ENCODE results near the gene DAB1.

DAB1 gene

DNA sequence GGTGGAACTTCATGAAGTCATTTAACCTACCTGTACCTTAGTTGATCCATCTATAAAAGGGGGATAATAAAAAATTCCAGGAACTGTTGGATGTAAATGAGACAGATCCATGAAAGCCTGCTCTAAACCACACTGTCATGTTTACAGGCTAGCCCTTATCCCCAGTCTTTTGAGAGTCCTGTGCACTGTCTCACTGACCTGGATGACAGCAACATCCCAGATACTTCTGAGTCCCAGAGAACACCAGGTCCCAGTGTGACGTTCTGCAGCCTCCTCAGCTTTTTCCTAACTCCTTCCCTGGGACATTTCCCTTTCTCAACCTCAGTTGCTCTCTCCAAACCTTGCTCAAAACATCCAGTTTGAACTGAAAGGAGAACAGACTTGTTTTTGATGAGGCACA is 292.6 kb downstream of the DAB1 start:
- Mint-ChIP-seq H3K4me1 (ENCODE audit: low read depth) (no peaks in the 10 kb centered on the region), H3K27me3 (no peaks in the 10 kb centered on the region), H3K36me3 (no peaks in the 10 kb centered on the region), H3K27ac (no peak overlapping the region), H3K9me3 (ENCODE audit: low read depth) (no peaks in the 10 kb centered on the region), H3K4me3 (no peak overlapping the region)

- no peak overlapping the region for H3K27ac Mint-ChIP-seq
- H3K9me3 Mint-ChIP-seq (ENCODE audit: low read depth), result no peaks in the 10 kb centered on the region
- no peak overlapping the region for H3K4me3 Mint-ChIP-seq
- no peaks in the 10 kb centered on the region for H3K27me3 Mint-ChIP-seq
- no peaks in the 10 kb centered on the region for H3K36me3 Mint-ChIP-seq
- no peaks in the 10 kb centered on the region for H3K4me1 Mint-ChIP-seq (ENCODE audit: low read depth)
These were observed 294.0 kb downstream of the DAB1 start for GRCh38 chr1:57129865-57130264.

- H3K27me3 Mint-ChIP-seq, result no peaks in the 10 kb centered on the region
- no peaks in the 10 kb centered on the region for H3K9me3 Mint-ChIP-seq (ENCODE audit: low read depth)
- no peak overlapping the region for H3K4me3 Mint-ChIP-seq
- no peaks in the 10 kb centered on the region for H3K36me3 Mint-ChIP-seq
- no peaks in the 10 kb centered on the region for H3K4me1 Mint-ChIP-seq (ENCODE audit: low read depth)
- no peak overlapping the region for H3K27ac Mint-ChIP-seq
These were observed 295.9 kb downstream of the DAB1 start for GRCh38 chr1:57127976-57128375.

DNA sequence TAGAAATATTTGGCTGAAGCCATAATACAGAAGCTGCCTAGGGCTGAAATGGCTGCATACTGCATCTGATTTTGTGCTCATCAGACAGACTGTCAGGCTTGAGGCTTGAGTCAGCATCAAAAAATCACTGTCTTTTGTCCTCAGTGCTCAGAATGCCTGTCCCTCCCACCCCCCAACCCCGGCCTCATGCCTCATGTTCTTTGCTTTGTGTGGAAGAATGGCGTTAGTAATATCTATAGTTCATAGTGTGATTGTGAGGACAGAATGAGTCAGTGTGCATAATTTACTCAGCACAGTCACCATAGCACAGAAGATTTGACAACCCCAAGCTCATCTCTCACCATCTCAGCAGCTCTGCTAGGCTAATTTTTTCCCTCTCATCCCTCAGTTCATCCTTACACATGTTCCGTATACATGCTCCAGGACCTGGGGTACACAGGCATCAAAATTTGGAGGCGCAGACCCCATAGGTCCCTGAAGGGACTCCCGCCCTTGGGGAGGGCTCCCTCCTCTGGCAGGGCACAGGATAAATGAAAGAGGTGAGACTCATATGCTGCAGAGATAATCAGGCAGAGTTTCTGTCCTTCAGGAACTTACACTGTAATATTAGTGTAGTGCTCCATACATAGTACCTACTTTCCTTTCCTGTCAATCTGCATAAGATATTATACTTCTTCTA is 299.0 kb downstream of the DAB1 start:
- Mint-ChIP-seq H3K4me3 (no peak overlapping the region), H3K4me1 (ENCODE audit: low read depth) (no peaks in the 10 kb centered on the region), H3K27ac (no peak overlapping the region), H3K9me3 (ENCODE audit: low read depth) (no peaks in the 10 kb centered on the region), H3K36me3 (no peaks in the 10 kb centered on the region), H3K27me3 (no peaks in the 10 kb centered on the region)

DNA sequence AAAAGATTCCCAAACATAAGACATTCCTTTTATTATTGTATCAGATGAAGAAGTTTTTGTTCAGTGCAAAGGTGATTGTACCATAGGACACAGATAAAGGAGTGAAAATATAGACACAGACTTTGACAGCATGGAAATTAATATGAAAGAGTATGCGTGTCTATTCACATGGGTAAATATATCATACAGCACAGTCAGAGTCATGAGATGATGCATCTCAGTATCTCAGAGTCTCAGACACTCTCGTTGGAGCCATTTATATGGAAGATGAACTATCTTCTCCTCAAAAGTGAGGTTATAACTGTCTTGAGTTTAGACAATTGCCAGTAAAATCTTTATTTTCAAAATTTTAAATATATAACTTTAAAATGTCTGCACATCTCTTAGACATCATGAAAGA is 299.7 kb downstream of the DAB1 start:
- no peak overlapping the region for H3K27ac Mint-ChIP-seq
- H3K9me3 Mint-ChIP-seq (ENCODE audit: low read depth), result no peaks in the 10 kb centered on the region
- no peaks in the 10 kb centered on the region for H3K36me3 Mint-ChIP-seq
- no peaks in the 10 kb centered on the region for H3K27me3 Mint-ChIP-seq
- H3K4me1 Mint-ChIP-seq (ENCODE audit: low read depth), result no peaks in the 10 kb centered on the region
- no peak overlapping the region for H3K4me3 Mint-ChIP-seq

- H3K27ac Mint-ChIP-seq, result no peak overlapping the region
These were observed 301.8 kb downstream of the DAB1 start for GRCh38 chr1:57122031-57122430.

DNA sequence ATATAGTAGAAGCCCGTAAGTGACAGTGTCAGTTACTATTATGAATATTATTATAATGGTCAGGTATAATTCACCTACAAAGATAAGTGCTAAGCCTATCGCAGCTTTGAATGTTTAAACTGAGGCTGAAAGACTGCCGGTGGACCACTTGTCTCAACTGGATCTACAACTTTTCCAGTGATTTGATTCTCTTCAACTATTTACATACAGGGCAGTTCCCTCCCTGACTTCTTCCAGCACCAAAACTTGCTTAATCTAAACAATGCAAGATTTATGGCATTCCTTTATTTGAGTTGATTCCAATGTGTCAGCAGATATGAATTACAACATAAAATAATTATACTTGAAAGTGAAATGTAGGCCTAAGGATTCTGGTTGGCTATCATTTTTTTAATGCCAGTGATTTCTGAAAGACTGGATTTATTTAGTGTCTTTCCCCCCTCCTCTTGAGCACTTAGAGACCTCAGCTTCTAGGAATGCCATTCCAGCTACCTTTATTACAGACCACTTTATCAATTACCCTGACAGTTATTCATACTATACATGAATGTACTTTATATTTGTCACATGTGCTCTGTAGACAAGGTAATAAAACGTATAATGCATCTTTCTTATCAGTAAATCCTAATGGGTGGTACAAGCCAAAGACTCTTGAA is 304.8 kb downstream of the DAB1 start:
- Mint-ChIP-seq H3K27me3 (no peaks in the 10 kb centered on the region), H3K4me1 (ENCODE audit: low read depth) (no peaks in the 10 kb centered on the region), H3K4me3 (no peak overlapping the region), H3K9me3 (ENCODE audit: low read depth) (no peaks in the 10 kb centered on the region), H3K36me3 (no peaks in the 10 kb centered on the region), H3K27ac (no peak overlapping the region)

More at GRCh38 chr1:57122031-57122430, 301.8 kb downstream of the DAB1 start:
- Mint-ChIP-seq H3K27me3 (no peaks in the 10 kb centered on the region), H3K36me3 (no peaks in the 10 kb centered on the region), H3K4me3 (no peak overlapping the region), H3K9me3 (ENCODE audit: low read depth) (no peaks in the 10 kb centered on the region), H3K4me1 (ENCODE audit: low read depth) (no peaks in the 10 kb centered on the region)

DNA sequence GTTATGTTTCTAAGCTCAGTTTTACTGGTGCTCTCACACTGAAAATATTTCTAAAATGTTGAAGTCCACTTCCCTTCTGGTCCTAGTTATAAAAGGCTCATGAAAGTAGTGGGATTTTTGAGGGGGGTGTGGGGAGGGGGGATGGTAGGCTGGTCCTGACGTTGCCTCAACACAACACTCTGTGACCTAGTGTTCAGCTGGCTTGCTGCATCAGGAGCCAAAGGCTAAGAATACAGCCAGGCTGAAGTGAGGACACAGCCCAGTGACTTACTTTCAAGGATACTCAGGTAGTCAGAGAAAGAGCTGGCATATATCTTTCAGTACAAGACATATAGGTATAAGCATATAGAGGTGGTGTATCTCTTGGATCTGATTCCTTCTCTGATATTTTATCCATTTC is 306.1 kb downstream of the DAB1 start:
- Mint-ChIP-seq H3K4me3 (no peak overlapping the region), H3K27ac (no peak overlapping the region), H3K27me3 (no peaks in the 10 kb centered on the region), H3K4me1 (ENCODE audit: low read depth) (no peaks in the 10 kb centered on the region), H3K9me3 (ENCODE audit: low read depth) (no peaks in the 10 kb centered on the region), H3K36me3 (no peaks in the 10 kb centered on the region)

GRCh38 chr1:57116871-57117270 is 307.0 kb downstream of the DAB1 start:
- Mint-ChIP-seq H3K36me3 (no peaks in the 10 kb centered on the region), H3K27ac (no peak overlapping the region), H3K27me3 (no peaks in the 10 kb centered on the region), H3K4me1 (ENCODE audit: low read depth) (no peaks in the 10 kb centered on the region), H3K9me3 (ENCODE audit: low read depth) (no peaks in the 10 kb centered on the region), H3K4me3 (no peak overlapping the region)

GRCh38 chr1:57115030-57115614 is 308.7 kb downstream of the DAB1 start:
- H3K9me3 Mint-ChIP-seq (ENCODE audit: low read depth), result no peaks in the 10 kb centered on the region
- no peaks in the 10 kb centered on the region for H3K27me3 Mint-ChIP-seq

DNA sequence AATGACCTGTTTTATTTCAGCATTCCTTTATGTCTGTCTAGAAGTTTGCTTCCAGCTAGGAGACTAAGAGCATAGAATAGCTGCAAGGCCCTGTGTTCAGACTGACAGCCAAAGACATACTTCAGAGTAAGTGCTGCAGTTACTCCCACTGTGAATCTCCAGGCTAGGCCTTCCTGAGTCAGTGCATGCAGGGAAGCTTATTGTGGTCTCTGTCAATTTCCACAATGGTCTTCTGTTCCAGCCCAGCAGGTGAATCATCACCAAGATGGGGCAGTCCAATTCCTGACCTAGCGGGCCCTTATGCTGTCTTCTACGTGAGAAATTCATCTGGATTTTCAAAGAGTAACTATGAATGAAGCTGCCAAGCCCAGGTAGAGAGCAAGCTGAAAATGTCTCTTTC is 311.7 kb downstream of the DAB1 start:
- Mint-ChIP-seq H3K27ac (no peak overlapping the region), H3K36me3 (no peaks in the 10 kb centered on the region), H3K4me3 (no peak overlapping the region), H3K27me3 (no peaks in the 10 kb centered on the region), H3K9me3 (ENCODE audit: low read depth) (no peaks in the 10 kb centered on the region), H3K4me1 (ENCODE audit: low read depth) (no peaks in the 10 kb centered on the region)

More at GRCh38 chr1:57115030-57115614, 308.7 kb downstream of the DAB1 start:
- no peaks in the 10 kb centered on the region for H3K4me1 Mint-ChIP-seq (ENCODE audit: low read depth)
- H3K4me3 Mint-ChIP-seq, result no peak overlapping the region
- no peak overlapping the region for H3K27ac Mint-ChIP-seq
- H3K36me3 Mint-ChIP-seq, result no peaks in the 10 kb centered on the region

DNA sequence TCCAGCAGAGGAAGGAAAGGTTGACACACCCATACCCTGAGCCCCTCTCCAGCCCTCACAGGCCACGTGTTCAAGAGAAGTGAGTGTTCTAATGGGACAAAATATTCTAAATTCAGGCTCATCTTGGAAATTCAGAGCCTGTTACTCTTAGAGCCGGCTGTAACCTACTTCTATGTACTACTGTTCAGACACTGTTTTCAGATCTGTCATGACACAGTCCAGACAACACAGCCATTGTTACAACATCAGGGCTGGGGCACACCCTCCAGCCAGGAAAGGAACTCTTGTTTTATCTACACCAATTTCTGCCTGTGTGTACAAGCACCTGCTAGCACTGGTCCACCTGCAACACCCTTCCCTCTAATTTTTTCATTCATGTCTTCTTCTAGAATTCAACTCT is 312.7 kb downstream of the DAB1 start:
- Mint-ChIP-seq H3K4me1 (ENCODE audit: low read depth) (no peaks in the 10 kb centered on the region), H3K27me3 (no peaks in the 10 kb centered on the region), H3K4me3 (no peak overlapping the region), H3K9me3 (ENCODE audit: low read depth) (no peaks in the 10 kb centered on the region), H3K27ac (no peak overlapping the region), H3K36me3 (no peaks in the 10 kb centered on the region)

- Mint-ChIP-seq H3K36me3 (no peaks in the 10 kb centered on the region), H3K4me1 (ENCODE audit: low read depth) (no peaks in the 10 kb centered on the region), H3K27ac (no peak overlapping the region), H3K4me3 (no peak overlapping the region), H3K9me3 (ENCODE audit: low read depth) (no peaks in the 10 kb centered on the region), H3K27me3 (no peaks in the 10 kb centered on the region)
These were observed 314.0 kb downstream of the DAB1 start for GRCh38 chr1:57109883-57110282.

- no peaks in the 10 kb centered on the region for H3K36me3 Mint-ChIP-seq
- H3K27me3 Mint-ChIP-seq, result no peaks in the 10 kb centered on the region
- H3K4me1 Mint-ChIP-seq (ENCODE audit: low read depth), result no peaks in the 10 kb centered on the region
- H3K27ac Mint-ChIP-seq, result no peak overlapping the region
- H3K4me3 Mint-ChIP-seq, result no peak overlapping the region
- H3K9me3 Mint-ChIP-seq (ENCODE audit: low read depth), result no peaks in the 10 kb centered on the region
These were observed 314.6 kb downstream of the DAB1 start for GRCh38 chr1:57109247-57109646.

GRCh38 chr1:57106296-57106695 is 317.6 kb downstream of the DAB1 start:
- no peak overlapping the region for H3K4me3 Mint-ChIP-seq
- no peaks in the 10 kb centered on the region for H3K9me3 Mint-ChIP-seq (ENCODE audit: low read depth)
- no peaks in the 10 kb centered on the region for H3K4me1 Mint-ChIP-seq (ENCODE audit: low read depth)
- no peaks in the 10 kb centered on the region for H3K27me3 Mint-ChIP-seq
- no peak overlapping the region for H3K27ac Mint-ChIP-seq
- H3K36me3 Mint-ChIP-seq, result no peaks in the 10 kb centered on the region

Measured in activated naive CD8-positive, alpha-beta T cell (primary cell).